GM23338 (cell line): Measurements from ENCODE around the gene EHD4. TPM values are rescaled to one million over a fixed set of nuclear protein-coding genes. Genes with fewer than 3 reads are reported as not detected.

Source experiments
- ATAC-seq: fragments of 200-7000 bp; cut with Tn5 transposase; 3 replicates; pipeline ENCODE4 v1.9.1; 2020
- DNase-seq: peaks from one replicate; pipeline ENCODE4 v3.0.0-alpha.2; 2015; ENCODE audit warnings: low spot score
- H2AFZ ChIP-seq: fragments of 200-600 bp; sonication (generic); 2 replicates; pipeline ENCODE4 v1.8.0; 2016; ENCODE audit warnings: antibody characterized with exemption, mild to moderate bottlenecking, moderate library complexity
- H3F3A ChIP-seq: fragments of 200-600 bp; sonication (generic); replicated peaks from 2 replicates; pipeline ENCODE4 v1.8.0; 2017; ENCODE audit warnings: antibody characterized with exemption, mixed run types, low read depth
- H3K27ac ChIP-seq: fragments of 200-600 bp; sonication (generic); 2 replicates; pipeline ENCODE4 v1.6.1; 2016; ENCODE audit warnings: low read depth
- H3K27me3 ChIP-seq: fragments of 200-600 bp; sonication (generic); 2 replicates; pipeline ENCODE4 v1.8.0; 2016; ENCODE audit warnings: mild to moderate bottlenecking, mixed run types, moderate library complexity; ENCODE audit not compliant: insufficient read depth
- H3K36me3 ChIP-seq: fragments of 200-600 bp; sonication (generic); 2 replicates; pipeline ENCODE4 v1.8.0; 2016; ENCODE audit warnings: mild to moderate bottlenecking; ENCODE audit not compliant: insufficient read depth
- H3K4me1 ChIP-seq: fragments of 200-600 bp; sonication (generic); 2 replicates; pipeline ENCODE4 v1.8.0; 2016; ENCODE audit warnings: mild to moderate bottlenecking, moderate library complexity; ENCODE audit not compliant: insufficient read depth
- H3K4me2 ChIP-seq: fragments of 200-600 bp; sonication (generic); 2 replicates; pipeline ENCODE4 v1.7.1; 2017; ENCODE audit warnings: mixed run types
- H3K4me3 ChIP-seq: fragments of 200-600 bp; sonication (generic); 2 replicates; pipeline ENCODE4 v1.6.1; 2016; ENCODE audit warnings: mixed run types
- H3K79me2 ChIP-seq: fragments of 200-600 bp; sonication (generic); replicated peaks from 2 replicates; pipeline ENCODE4 v1.8.0; 2017; ENCODE audit warnings: mild to moderate bottlenecking; ENCODE audit not compliant: insufficient read depth
- H3K9me2 ChIP-seq: fragments of 200-600 bp; sonication (generic); 2 replicates; pipeline ENCODE4 v1.8.0; 2017; ENCODE audit not compliant: insufficient read depth
- H4K20me1 ChIP-seq: fragments of 200-600 bp; sonication (generic); replicated peaks from 2 replicates; pipeline ENCODE4 v1.8.0; 2017; ENCODE audit warnings: mild to moderate bottlenecking; ENCODE audit not compliant: insufficient read depth
- H3K27ac Mint-ChIP-seq: 2 replicates; pipeline ENCODE4 v1.8.0; 2020; ENCODE audit warnings: inconsistent platforms, mild to moderate bottlenecking, moderate library complexity, mixed read lengths
- H3K27me3 Mint-ChIP-seq: 3 replicates; pipeline ENCODE4 v1.8.0; 2022; ENCODE audit warnings: low read depth, mild to moderate bottlenecking, moderate library complexity, mixed read lengths, inconsistent platforms; ENCODE audit not compliant: insufficient read depth, poor library complexity
- H3K36me3 Mint-ChIP-seq: 3 replicates; pipeline ENCODE4 v1.8.0; 2021; ENCODE audit warnings: low read depth, mild to moderate bottlenecking, inconsistent platforms, moderate library complexity, mixed read lengths
- H3K4me1 Mint-ChIP-seq: 3 replicates; pipeline ENCODE4 v1.8.0; 2020; ENCODE audit warnings: mild to moderate bottlenecking, inconsistent platforms, mixed read lengths
- H3K4me3 Mint-ChIP-seq: 3 replicates; pipeline ENCODE4 v1.8.0; 2021; ENCODE audit warnings: moderate library complexity, mild to moderate bottlenecking, inconsistent platforms, mixed read lengths
- H3K9me3 Mint-ChIP-seq: 3 replicates; pipeline ENCODE4 v1.8.0; 2020; ENCODE audit warnings: moderate library complexity, mild to moderate bottlenecking, inconsistent platforms, mixed read lengths
- CREB1 ChIP-seq: fragments of 250-450 bp; sonication (Bioruptor Pico); IDR thresholded peaks from 2 replicates; pipeline ENCODE4 v1.5.0; 2020; ENCODE audit warnings: low read depth, mild to moderate bottlenecking, moderate library complexity
- EZH2 ChIP-seq: fragments of 200-600 bp; sonication (generic); IDR thresholded peaks from one replicate; pipeline ENCODE4 v1.8.0; 2017; ENCODE audit warnings: antibody characterized with exemption, mild to moderate bottlenecking, low read depth; ENCODE audit not compliant: unreplicated experiment
- EZH2phosphoT487 ChIP-seq: fragments of 200-600 bp; sonication (generic); IDR thresholded peaks from one replicate; pipeline ENCODE4 v1.8.1; 2018; ENCODE audit warnings: antibody characterized with exemption; ENCODE audit not compliant: unreplicated experiment
- JUNB ChIP-seq: IDR thresholded peaks from one replicate; pipeline ENCODE4 v1.6.1; 2016; ENCODE audit warnings: antibody characterized with exemption; ENCODE audit not compliant: unreplicated experiment
- NANOG ChIP-seq: IDR thresholded peaks from 2 replicates; pipeline ENCODE4 v1.6.1; 2016; ENCODE audit warnings: antibody characterized with exemption, borderline replicate concordance
- POLR2AphosphoS5 ChIP-seq: IDR thresholded peaks from 2 replicates; pipeline ENCODE4 v1.6.1; 2016; ENCODE audit warnings: antibody characterized with exemption, low read depth
- REST ChIP-seq: IDR thresholded peaks from one replicate; pipeline ENCODE4 v1.6.1; 2018; ENCODE audit warnings: antibody characterized with exemption; ENCODE audit not compliant: unreplicated experiment
- STAT1 ChIP-seq: IDR thresholded peaks from one replicate; pipeline ENCODE4 v1.6.1; 2016; ENCODE audit warnings: antibody characterized with exemption; ENCODE audit not compliant: unreplicated experiment
- ZNF114 ChIP-seq: fragments of 250-450 bp; sonication (Bioruptor Pico); IDR thresholded peaks from 2 replicates; pipeline ENCODE4 v1.5.0; 2020; ENCODE audit warnings: mild to moderate bottlenecking, moderate library complexity
- polyA plus RNA-seq: library from polyadenylated mRNA; unstranded; fragments of >200 nt; fragmentation: Nextera tagmentation; extraction: Ambion mirVana; gene quantifications from 2 replicates; pipeline ENCODE4 v1.2.1, GENCODE V29; 2016
- total RNA-seq: library from RNA; depleted of rRNA; stranded (reverse); fragments of >200 nt; shearing (Covaris generic); gene quantifications from 2 replicates; pipeline ENCODE4 v1.2.3, GENCODE V29; 2014
- TF ChIP-seq, protein P1 (sequence below), 2 experiments: fragments of 200-600 bp in 1 of 2; sonication (generic) in 1 of 2; conservative IDR thresholded peaks; 2 replicates each; pipeline versions ENCODE4 v1.5.1 to v1.6.1; 2016 to 2017; ENCODE audit warnings: antibody characterized with exemption in 2 of 2, low read depth in 2 of 2, mild to moderate bottlenecking in 2 of 2, moderate library complexity in 1 of 2

Gene EHD4
- total and polyA plus RNA-seq, 2 experiments from 2014 or later: 13.0 to 31.0 TPM

GRCh38 chr15:41877631-41878354, 94.6 kb downstream of the EHD4 start:
- Mint-ChIP-seq H3K27me3 (peaks cover 31% of the 10 kb centered on the region), H3K27ac (0 out of 2 replicates have a peak overlapping the region, but pooled peaks have one; percentile 27), H3K4me3 (no peak overlapping the region), H3K36me3 (no peaks in the 10 kb centered on the region; the same call in 2 of the 3 replicates), H3K9me3 (no peaks in the 10 kb centered on the region; the same call in 2 of the 3 replicates), H3K4me1 (peaks cover 9% of the 10 kb centered on the region)
- Histone ChIP-seq H3K4me2 (no peak overlapping the region), H3F3A (0 out of 2 replicates have a peak, but pooled peaks cover 4% of the 10 kb centered on the region), H2AFZ (no peak overlapping the region), H3K36me3 (no peaks in the 10 kb centered on the region), H3K9me2 (no peaks in the 10 kb centered on the region), H3K27ac (no peak overlapping the region), H3K4me1 (no peaks in the 10 kb centered on the region), H4K20me1 (no peaks in the 10 kb centered on the region), H3K4me3 (no peak overlapping the region), H3K79me2 (no peaks in the 10 kb centered on the region), H3K27me3 (peaks cover 23% of the 10 kb centered on the region)
- peak; percentile 47 for DNase-seq
- ATAC-seq: peak; percentile 3; the same call in 2 of the 3 replicates
- TF ChIP-seq, protein P1, sequence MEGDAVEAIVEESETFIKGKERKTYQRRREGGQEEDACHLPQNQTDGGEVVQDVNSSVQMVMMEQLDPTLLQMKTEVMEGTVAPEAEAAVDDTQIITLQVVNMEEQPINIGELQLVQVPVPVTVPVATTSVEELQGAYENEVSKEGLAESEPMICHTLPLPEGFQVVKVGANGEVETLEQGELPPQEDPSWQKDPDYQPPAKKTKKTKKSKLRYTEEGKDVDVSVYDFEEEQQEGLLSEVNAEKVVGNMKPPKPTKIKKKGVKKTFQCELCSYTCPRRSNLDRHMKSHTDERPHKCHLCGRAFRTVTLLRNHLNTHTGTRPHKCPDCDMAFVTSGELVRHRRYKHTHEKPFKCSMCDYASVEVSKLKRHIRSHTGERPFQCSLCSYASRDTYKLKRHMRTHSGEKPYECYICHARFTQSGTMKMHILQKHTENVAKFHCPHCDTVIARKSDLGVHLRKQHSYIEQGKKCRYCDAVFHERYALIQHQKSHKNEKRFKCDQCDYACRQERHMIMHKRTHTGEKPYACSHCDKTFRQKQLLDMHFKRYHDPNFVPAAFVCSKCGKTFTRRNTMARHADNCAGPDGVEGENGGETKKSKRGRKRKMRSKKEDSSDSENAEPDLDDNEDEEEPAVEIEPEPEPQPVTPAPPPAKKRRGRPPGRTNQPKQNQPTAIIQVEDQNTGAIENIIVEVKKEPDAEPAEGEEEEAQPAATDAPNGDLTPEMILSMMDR (conservative IDR thresholded peaks at IDR 0.05; ENCODE audit: low read depth in 2 of 2): peak in 1 of 2 experiments; percentile 30; a peak in 1 of 4 replicates
- TF ChIP-seq EZH2phosphoT487: no peak

GRCh38 chr15:41876689-41877088, 95.7 kb downstream of the EHD4 start:
- no peak overlapping the region for H3K27ac Mint-ChIP-seq
- no peaks in the 10 kb centered on the region; the same call in 2 of the 3 replicates for H3K36me3 Mint-ChIP-seq
- Histone ChIP-seq H3F3A (0 out of 2 replicates have a peak, but pooled peaks cover 4% of the 10 kb centered on the region), H4K20me1 (no peaks in the 10 kb centered on the region), H3K27me3 (peaks cover 15% of the 10 kb centered on the region), H3K4me2 (no peak overlapping the region), H3K27ac (no peak overlapping the region), H3K36me3 (no peaks in the 10 kb centered on the region), H3K79me2 (no peaks in the 10 kb centered on the region), H2AFZ (no peak overlapping the region), H3K9me2 (no peaks in the 10 kb centered on the region), H3K4me3 (no peak overlapping the region), H3K4me1 (no peaks in the 10 kb centered on the region)
- H3K4me3 Mint-ChIP-seq: no peak overlapping the region
- ATAC-seq: no peak
- H3K4me1 Mint-ChIP-seq: peaks cover 6% of the 10 kb centered on the region
- no peak for DNase-seq
- peaks cover 28% of the 10 kb centered on the region for H3K27me3 Mint-ChIP-seq
- H3K9me3 Mint-ChIP-seq: no peaks in the 10 kb centered on the region; the same call in 2 of the 3 replicates
- no peak for TF ChIP-seq POLR2AphosphoS5

- ATAC-seq: no peak
- Mint-ChIP-seq H3K9me3 (no peaks in the 10 kb centered on the region), H3K27me3 (peaks cover 21% of the 10 kb centered on the region)
- TF ChIP-seq EZH2: no peak
- TF ChIP-seq REST: no peak
- TF ChIP-seq NANOG: no peak
- TF ChIP-seq STAT1: no peak
- TF ChIP-seq ZNF114 (CRISPR knock-in tag): no peak
- no peak for TF ChIP-seq CREB1
- no peak for TF ChIP-seq JUNB
Measured at GRCh38 chr15:41876007-41876406, 96.3 kb downstream of the EHD4 start.

More at GRCh38 chr15:41876007-41876406, 96.3 kb downstream of the EHD4 start:
- Histone ChIP-seq H3K36me3 (no peaks in the 10 kb centered on the region), H3K27me3 (peaks cover 9% of the 10 kb centered on the region), H3K4me1 (no peaks in the 10 kb centered on the region), H4K20me1 (no peaks in the 10 kb centered on the region), H3K4me2 (no peak overlapping the region), H2AFZ (no peak overlapping the region), H3F3A (no peaks in the 10 kb centered on the region), H3K27ac (no peak overlapping the region), H3K4me3 (no peak overlapping the region), H3K79me2 (no peaks in the 10 kb centered on the region), H3K9me2 (no peaks in the 10 kb centered on the region)
- no peak for DNase-seq
- H3K36me3 Mint-ChIP-seq: no peaks in the 10 kb centered on the region; the same call in 2 of the 3 replicates
- H3K4me1 Mint-ChIP-seq: no peaks in the 10 kb centered on the region
- no peak overlapping the region; the same call in 1 of the 2 replicates for H3K27ac Mint-ChIP-seq
- no peak overlapping the region for H3K4me3 Mint-ChIP-seq
